Loucy (cell line): Measurements from ENCODE around the gene GABPA.

Source experiments
- H2AFZ ChIP-seq: fragments of 200-600 bp; sonication (generic); 2 replicates; pipeline ENCODE4 v1.6.0; 2016; ENCODE audit warnings: antibody characterized with exemption, mild to moderate bottlenecking, low read length, moderate library complexity
- H3F3A ChIP-seq: fragments of 200-600 bp; 2 replicates; pipeline ENCODE4 v1.6.0; 2016; ENCODE audit warnings: antibody characterized with exemption, low read depth, mild to moderate bottlenecking
- H3K27me3 ChIP-seq: fragments of 200-600 bp; sonication (generic); 2 replicates; pipeline ENCODE4 v1.6.1; 2014; ENCODE audit warnings: low read length, mild to moderate bottlenecking; ENCODE audit not compliant: insufficient read depth, poor library complexity, severe bottlenecking
- H3K36me3 ChIP-seq: fragments of 200-600 bp; sonication (generic); 2 replicates; pipeline ENCODE4 v1.6.1; 2016; ENCODE audit warnings: low read length; ENCODE audit not compliant: insufficient read depth
- H3K4me1 ChIP-seq: fragments of 200-600 bp; sonication (generic); 2 replicates; pipeline ENCODE4 v1.5.1; 2014; ENCODE audit warnings: low read length, mild to moderate bottlenecking; ENCODE audit not compliant: insufficient read depth, poor library complexity, severe bottlenecking
- H3K4me2 ChIP-seq: fragments of 200-600 bp; sonication (generic); 2 replicates; pipeline ENCODE4 v1.6.0; 2014; ENCODE audit warnings: antibody characterized with exemption, low read length, low read depth, mild to moderate bottlenecking; ENCODE audit not compliant: poor library complexity, severe bottlenecking
- H3K4me3 ChIP-seq: fragments of 200-600 bp; sonication (generic); 2 replicates; pipeline ENCODE4 v1.5.1; 2014; ENCODE audit warnings: low read length, mild to moderate bottlenecking, mixed read lengths; ENCODE audit not compliant: poor library complexity, severe bottlenecking
- H3K79me2 ChIP-seq: fragments of 200-600 bp; sonication (generic); 2 replicates; pipeline ENCODE4 v1.6.1; 2014; ENCODE audit warnings: low read length; ENCODE audit not compliant: insufficient read depth
- H3K9ac ChIP-seq: fragments of 200-600 bp; sonication (generic); 2 replicates; pipeline ENCODE4 v1.6.0; 2014; ENCODE audit warnings: mild to moderate bottlenecking, low read depth, low read length, moderate library complexity; ENCODE audit not compliant: poor library complexity, severe bottlenecking
- H3K9me2 ChIP-seq: fragments of 200-600 bp; sonication (generic); replicated peaks from 2 replicates; pipeline ENCODE4 v1.6.1; 2016; ENCODE audit warnings: low read depth, low read length, mixed read lengths
- H3K9me3 ChIP-seq: fragments of 200-600 bp; sonication (generic); 2 replicates; pipeline ENCODE4 v1.6.1; 2014; ENCODE audit warnings: mild to moderate bottlenecking, antibody characterized with exemption, low read length, low read depth; ENCODE audit not compliant: insufficient read depth
- H4K20me1 ChIP-seq: fragments of 200-600 bp; sonication (generic); 2 replicates; pipeline ENCODE4 v1.6.0; 2014; ENCODE audit warnings: antibody characterized with exemption, low read length, mild to moderate bottlenecking; ENCODE audit not compliant: insufficient read depth, poor library complexity, severe bottlenecking
- EZH2phosphoT487 ChIP-seq: fragments of 200-600 bp; IDR thresholded peaks from 2 replicates; pipeline ENCODE4 v1.6.1; 2018; ENCODE audit warnings: antibody characterized with exemption, mild to moderate bottlenecking, moderate library complexity, borderline replicate concordance
- TF ChIP-seq, protein P1 (sequence below): fragments of 200-600 bp; sonication (generic); conservative IDR thresholded peaks from 2 replicates; pipeline ENCODE4 v1.5.1; 2014; ENCODE audit warnings: mild to moderate bottlenecking, antibody characterized with exemption, low read length

The GABPA gene

DNA sequence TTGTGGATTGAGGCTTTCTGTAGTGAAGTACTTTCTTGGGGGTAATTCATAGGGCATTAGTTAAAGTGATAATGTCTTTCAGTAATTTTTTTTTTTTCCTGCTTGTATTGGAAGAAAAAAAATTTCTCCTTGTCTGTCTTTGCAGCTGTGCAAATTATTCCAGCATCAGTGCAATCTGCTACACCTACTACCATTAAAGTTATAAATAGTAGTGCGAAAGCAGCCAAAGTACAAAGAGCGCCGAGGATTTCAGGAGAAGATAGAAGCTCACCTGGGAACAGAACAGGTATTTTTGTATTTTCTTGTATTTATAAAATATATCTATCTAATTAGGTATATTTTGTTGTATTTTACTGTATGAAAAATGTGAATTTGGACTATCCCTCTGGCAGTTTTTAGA, 29.3 kb downstream of the GABPA start:
- Histone ChIP-seq H3K9me2 (no peaks in the 10 kb centered on the region), H3K4me2 (no peak overlapping the region), H3K27me3 (no peaks in the 10 kb centered on the region), H3K9me3 (no peaks in the 10 kb centered on the region), H2AFZ (no peak overlapping the region), H3K9ac (no peak overlapping the region), H3K4me1 (no peaks in the 10 kb centered on the region), H3F3A (no peaks in the 10 kb centered on the region), H3K79me2 (no peaks in the 10 kb centered on the region), H3K4me3 (no peak overlapping the region), H4K20me1 (no peaks in the 10 kb centered on the region), H3K36me3 (peaks cover 84% of the 10 kb centered on the region)
- TF ChIP-seq, protein P1, sequence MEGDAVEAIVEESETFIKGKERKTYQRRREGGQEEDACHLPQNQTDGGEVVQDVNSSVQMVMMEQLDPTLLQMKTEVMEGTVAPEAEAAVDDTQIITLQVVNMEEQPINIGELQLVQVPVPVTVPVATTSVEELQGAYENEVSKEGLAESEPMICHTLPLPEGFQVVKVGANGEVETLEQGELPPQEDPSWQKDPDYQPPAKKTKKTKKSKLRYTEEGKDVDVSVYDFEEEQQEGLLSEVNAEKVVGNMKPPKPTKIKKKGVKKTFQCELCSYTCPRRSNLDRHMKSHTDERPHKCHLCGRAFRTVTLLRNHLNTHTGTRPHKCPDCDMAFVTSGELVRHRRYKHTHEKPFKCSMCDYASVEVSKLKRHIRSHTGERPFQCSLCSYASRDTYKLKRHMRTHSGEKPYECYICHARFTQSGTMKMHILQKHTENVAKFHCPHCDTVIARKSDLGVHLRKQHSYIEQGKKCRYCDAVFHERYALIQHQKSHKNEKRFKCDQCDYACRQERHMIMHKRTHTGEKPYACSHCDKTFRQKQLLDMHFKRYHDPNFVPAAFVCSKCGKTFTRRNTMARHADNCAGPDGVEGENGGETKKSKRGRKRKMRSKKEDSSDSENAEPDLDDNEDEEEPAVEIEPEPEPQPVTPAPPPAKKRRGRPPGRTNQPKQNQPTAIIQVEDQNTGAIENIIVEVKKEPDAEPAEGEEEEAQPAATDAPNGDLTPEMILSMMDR: no peak
- no peak for TF ChIP-seq EZH2phosphoT487

DNA sequence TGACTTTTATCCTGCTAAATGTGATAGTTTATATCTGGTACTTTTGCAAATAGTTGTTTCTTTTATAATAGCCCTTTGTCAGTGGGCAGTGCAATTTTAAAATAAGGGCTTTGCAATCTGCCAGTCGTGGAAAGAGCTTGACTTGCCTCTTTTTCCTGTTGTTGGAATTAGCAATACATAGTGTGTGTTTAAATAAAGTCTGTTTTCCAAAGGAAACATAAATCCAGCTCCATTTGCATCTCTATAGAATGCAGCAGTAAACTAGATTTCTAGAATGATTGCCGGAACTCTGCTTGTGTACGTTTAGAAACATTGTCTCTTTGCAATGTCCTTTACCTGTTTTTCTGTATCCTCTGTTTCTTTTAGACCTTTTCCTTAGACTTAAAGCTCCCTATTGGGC, 33.1 kb downstream of the GABPA start:
- Histone ChIP-seq H4K20me1 (no peaks in the 10 kb centered on the region), H3K9ac (no peak overlapping the region), H3K9me2 (no peaks in the 10 kb centered on the region), H3K4me2 (no peak overlapping the region), H3K4me1 (no peaks in the 10 kb centered on the region), H3K36me3 (peaks cover 49% of the 10 kb centered on the region), H3K79me2 (no peaks in the 10 kb centered on the region), H3K9me3 (no peaks in the 10 kb centered on the region), H3F3A (no peaks in the 10 kb centered on the region), H3K4me3 (no peak overlapping the region), H3K27me3 (no peaks in the 10 kb centered on the region), H2AFZ (no peak overlapping the region)
- no peak for TF ChIP-seq EZH2phosphoT487
- TF ChIP-seq, protein P1: no peak

DNA sequence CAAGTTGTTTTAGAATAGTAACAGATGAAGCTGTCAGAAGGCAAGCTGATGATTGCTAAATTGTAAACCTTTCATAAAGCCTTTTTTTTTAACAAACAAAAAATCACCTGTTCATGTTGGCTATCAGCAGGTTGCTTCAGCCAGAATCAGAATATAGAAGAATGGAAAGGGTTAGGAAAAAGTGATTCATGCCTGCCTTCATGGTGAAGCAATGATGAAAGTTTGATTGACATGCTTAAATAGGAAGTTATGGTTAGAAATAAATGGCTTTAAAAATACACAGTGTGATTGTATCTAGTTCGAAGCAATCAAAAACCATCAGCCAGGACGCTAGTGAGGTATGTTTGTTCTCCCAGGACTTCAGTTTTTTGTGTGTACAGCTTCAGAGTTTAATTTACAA, 37.9 kb downstream of the GABPA start:
- TF ChIP-seq, protein P1: no peak
- TF ChIP-seq EZH2phosphoT487: no peak
- Histone ChIP-seq H4K20me1 (no peaks in the 10 kb centered on the region), H3K79me2 (no peaks in the 10 kb centered on the region), H3K4me3 (no peak overlapping the region), H3K9me3 (no peaks in the 10 kb centered on the region), H3K27me3 (no peaks in the 10 kb centered on the region), H3K4me2 (no peak overlapping the region), H3K36me3 (peaks cover 7% of the 10 kb centered on the region; the same call in 1 of the 2 replicates), H3K9me2 (no peaks in the 10 kb centered on the region), H3K4me1 (no peaks in the 10 kb centered on the region), H3K9ac (no peak overlapping the region), H2AFZ (no peak overlapping the region), H3F3A (no peaks in the 10 kb centered on the region)
